Duodenal mucosa (tissue), 2 donors: ENCODE measurements around the gene RNF157.
A peak's percentile ranks its signal among the peaks of the same experiment; 100 is the strongest.

Source experiments
- H3K27ac ChIP-seq: one replicate; pipeline ENCODE4 v1.7.0; 2013; ENCODE audit warnings: low read depth, low read length
- H3K27me3 ChIP-seq, 2 donors: one replicate each; pipeline ENCODE4 v1.7.0; 2013; ENCODE audit warnings: low read length in 2 of 2, control low read depth in 1 of 2; ENCODE audit not compliant: insufficient read depth in 2 of 2, control insufficient read depth in 1 of 2
- H3K36me3 ChIP-seq, 2 donors: one replicate each; pipeline ENCODE4 v1.7.0; 2013; ENCODE audit warnings: low read length in 2 of 2, control low read depth in 1 of 2; ENCODE audit not compliant: insufficient read depth in 2 of 2, control insufficient read depth in 1 of 2
- H3K4me1 ChIP-seq, 2 donors: one replicate each; pipeline ENCODE4 v1.7.0; 2013; ENCODE audit warnings: low read length in 2 of 2, control low read depth in 1 of 2; ENCODE audit not compliant: insufficient read depth in 2 of 2, control insufficient read depth in 1 of 2
- H3K4me3 ChIP-seq, 2 donors: one replicate each; pipeline ENCODE4 v1.7.0; 2013; ENCODE audit warnings: low read length in 2 of 2, low read depth in 1 of 2
- H3K9ac ChIP-seq, 2 donors: one replicate each; pipeline ENCODE4 v1.7.0; 2013; ENCODE audit warnings: low read length in 2 of 2, low read depth in 1 of 2
- H3K9me3 ChIP-seq, 2 donors: one replicate each; pipeline ENCODE4 v1.7.0; 2013; ENCODE audit warnings: low read length in 2 of 2, control low read depth in 1 of 2; ENCODE audit not compliant: control insufficient read depth in 1 of 2

Gene RNF157

DNA sequence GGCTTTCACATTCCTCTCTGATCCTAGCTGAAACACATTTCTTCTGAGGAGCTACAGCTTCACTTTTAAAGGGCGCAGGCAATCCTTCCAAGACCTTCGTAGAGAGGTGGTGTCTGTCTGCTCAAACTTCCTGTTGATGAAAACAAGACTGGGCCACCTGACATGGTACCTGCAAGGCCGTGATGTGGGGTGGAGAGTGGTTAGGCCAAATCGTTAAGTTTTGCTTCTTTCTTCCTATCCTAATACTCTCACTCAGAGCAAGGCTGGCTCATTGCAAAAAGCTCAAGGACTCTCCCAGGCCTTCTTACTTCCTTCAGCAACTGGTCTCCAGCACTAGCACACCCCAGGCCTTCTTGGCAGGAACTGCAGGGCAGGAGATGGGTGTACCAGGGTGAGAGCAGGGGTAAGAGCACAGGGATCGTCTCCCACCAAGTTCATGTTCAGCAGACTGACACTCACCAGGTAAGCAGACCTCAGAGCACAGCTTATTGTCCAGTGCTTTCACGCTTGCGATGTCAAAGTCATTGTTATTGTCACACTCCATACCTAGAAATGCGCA lies 88.3 kb downstream of the RNF157 start:
- Histone ChIP-seq H3K9me3 (no peaks in the 10 kb centered on the region), H3K27ac (no peak overlapping the region), H3K9ac (no peak overlapping the region), H3K4me1 (no peaks in the 10 kb centered on the region), H3K4me3 (no peak overlapping the region), H3K36me3 (peaks cover 8 to 43% of the 10 kb centered on the region in 2 donors), H3K27me3 (no peaks in the 10 kb centered on the region)

DNA sequence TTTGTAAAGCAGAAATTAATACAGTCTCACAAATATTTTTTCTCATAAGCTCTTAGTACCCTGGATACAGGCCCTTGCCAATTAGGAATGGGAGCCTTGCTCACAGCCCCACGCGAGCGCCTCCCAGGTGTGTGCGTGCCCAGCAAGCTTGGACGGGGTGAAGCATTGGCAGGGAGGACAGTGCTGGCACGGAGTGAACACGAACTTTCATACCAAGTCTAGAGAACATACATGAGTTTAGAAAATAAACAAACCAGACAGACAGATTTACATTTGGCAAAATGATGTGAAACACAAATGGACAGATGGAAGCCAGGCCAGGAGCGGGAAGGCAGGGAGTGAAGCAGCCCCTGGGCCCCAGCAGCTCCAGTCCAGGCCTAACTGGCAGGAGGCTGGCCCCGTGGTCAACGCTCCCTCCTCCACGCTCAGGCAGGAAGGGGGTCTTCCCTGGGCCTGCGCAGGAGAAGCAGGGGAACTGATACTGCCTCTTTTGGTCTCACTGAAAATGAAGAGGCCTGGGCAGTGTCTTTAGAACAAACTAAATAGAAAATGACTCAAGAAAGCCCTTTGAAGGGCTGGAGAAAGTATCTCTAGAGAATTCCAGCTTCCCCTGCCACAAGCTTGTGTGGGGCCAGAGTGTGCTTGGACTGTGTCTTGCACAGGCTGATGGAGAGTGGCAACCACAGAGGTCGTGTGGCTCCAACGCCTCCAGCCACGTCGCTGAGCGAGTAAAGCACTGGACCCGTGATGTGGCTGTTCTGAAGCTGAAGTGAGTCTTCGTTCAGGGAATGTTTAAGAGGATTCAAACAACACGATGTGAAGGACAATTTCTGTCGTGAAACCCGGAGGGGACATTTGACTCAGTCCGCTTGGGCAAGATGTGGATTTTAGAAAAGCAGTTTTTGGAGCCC lies 89.3 kb downstream of the RNF157 start:
- peaks cover 1 to 2% of the 10 kb centered on the region in 2 donors for H3K4me1 ChIP-seq
- no peak overlapping the region for H3K27ac ChIP-seq
- H3K9ac ChIP-seq = no peak overlapping the region
- peaks cover 8 to 48% of the 10 kb centered on the region in 2 donors for H3K36me3 ChIP-seq
- no peaks in the 10 kb centered on the region for H3K27me3 ChIP-seq
- no peak overlapping the region for H3K4me3 ChIP-seq
- no peaks in the 10 kb centered on the region for H3K9me3 ChIP-seq

DNA sequence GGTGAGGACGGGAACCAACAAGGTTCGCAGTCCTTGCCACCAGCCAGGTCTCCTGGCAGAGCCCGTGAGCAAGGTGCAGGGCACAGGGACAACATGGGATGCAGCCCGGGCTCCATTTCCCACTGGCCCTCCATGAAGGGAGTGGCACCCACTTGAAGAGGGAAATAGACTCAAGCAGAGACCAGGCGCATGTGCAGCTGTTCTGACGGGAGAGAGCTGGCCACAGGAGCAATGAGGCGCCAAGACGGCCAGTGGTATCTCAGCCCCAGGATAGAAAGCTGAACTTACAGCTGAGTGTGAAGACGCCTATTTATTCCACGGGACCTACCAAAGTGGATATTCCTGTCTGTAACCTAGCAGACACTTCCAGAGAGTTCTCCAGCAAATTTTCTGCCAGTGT lies 91.1 kb downstream of the RNF157 start:
- no peaks in the 10 kb centered on the region for H3K9me3 ChIP-seq
- H3K9ac ChIP-seq = no peak overlapping the region
- no peak overlapping the region for H3K27ac ChIP-seq
- no peaks in the 10 kb centered on the region for H3K27me3 ChIP-seq
- H3K36me3 ChIP-seq = peaks cover 2 to 39% of the 10 kb centered on the region in 2 donors
- H3K4me1 ChIP-seq = peaks cover 7 to 13% of the 10 kb centered on the region in 2 donors
- H3K4me3 ChIP-seq = no peak overlapping the region

DNA sequence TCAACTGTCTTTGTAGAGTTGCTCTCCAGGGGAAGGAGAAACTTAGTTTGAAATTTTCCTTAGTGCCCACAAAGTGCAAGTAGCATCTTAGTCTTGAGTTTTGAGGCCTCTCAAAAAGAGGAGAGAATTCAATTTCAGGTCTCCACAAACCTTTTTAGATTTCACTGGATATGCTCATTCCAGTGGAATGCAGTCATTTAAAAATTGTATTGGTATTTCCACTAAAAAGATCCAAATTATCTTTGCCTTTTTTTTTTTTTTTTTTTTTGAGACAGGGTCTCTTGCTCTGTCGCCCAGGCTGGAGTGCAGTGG lies 92.3 kb downstream of the RNF157 start:
- Histone ChIP-seq H3K4me1 (peaks cover 7 to 16% of the 10 kb centered on the region in 2 donors), H3K27me3 (no peaks in the 10 kb centered on the region), H3K9me3 (no peaks in the 10 kb centered on the region), H3K36me3 (peaks cover 0 to 33% of the 10 kb centered on the region in 2 donors), H3K4me3 (no peak overlapping the region), H3K27ac (no peak overlapping the region), H3K9ac (no peak overlapping the region)

DNA sequence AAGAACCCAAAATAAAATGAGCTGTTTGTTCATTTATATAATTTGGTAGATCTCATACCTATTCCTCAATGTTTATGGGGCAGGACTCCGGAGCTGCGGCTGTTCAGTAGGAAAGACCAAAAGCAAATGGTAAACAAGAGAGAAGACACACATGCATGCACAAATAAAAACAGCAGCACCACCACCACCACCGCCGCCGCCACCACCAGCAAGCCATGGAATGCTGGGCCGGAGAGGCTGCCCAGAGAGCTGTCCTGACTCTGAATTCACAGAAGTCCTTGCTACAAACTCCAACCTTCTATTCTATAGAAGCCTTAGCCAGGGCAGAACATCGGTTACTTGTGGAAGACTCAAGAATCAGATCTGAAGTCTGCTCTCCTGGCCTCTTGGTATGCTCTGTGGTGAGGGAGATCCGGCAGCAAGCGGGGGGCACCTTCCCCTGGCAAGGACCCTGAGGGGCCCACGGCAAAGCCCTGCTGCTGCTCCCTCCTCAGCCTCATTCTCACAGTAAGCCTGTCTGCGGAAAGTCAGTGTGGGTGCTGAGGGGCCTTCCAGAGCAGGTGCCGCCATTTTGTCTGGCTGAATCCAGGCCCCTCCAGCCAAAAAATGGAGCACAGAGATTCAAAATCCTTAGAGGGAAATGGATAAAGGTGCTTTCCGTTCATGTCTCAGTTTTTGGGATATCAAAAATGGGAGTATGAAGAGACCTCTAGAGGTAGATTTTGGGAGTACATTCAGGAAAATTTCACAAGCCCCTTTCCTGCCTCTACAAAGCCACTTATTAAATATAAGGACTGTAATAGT lies 92.9 kb downstream of the RNF157 start:
- H3K9me3 ChIP-seq = no peaks in the 10 kb centered on the region
- H3K27me3 ChIP-seq = no peaks in the 10 kb centered on the region
- no peak overlapping the region for H3K9ac ChIP-seq
- peaks cover 0 to 33% of the 10 kb centered on the region in 2 donors for H3K36me3 ChIP-seq
- H3K27ac ChIP-seq = no peak overlapping the region
- H3K4me3 ChIP-seq = no peak overlapping the region
- H3K4me1 ChIP-seq = peaks cover 7 to 16% of the 10 kb centered on the region in 2 donors

DNA sequence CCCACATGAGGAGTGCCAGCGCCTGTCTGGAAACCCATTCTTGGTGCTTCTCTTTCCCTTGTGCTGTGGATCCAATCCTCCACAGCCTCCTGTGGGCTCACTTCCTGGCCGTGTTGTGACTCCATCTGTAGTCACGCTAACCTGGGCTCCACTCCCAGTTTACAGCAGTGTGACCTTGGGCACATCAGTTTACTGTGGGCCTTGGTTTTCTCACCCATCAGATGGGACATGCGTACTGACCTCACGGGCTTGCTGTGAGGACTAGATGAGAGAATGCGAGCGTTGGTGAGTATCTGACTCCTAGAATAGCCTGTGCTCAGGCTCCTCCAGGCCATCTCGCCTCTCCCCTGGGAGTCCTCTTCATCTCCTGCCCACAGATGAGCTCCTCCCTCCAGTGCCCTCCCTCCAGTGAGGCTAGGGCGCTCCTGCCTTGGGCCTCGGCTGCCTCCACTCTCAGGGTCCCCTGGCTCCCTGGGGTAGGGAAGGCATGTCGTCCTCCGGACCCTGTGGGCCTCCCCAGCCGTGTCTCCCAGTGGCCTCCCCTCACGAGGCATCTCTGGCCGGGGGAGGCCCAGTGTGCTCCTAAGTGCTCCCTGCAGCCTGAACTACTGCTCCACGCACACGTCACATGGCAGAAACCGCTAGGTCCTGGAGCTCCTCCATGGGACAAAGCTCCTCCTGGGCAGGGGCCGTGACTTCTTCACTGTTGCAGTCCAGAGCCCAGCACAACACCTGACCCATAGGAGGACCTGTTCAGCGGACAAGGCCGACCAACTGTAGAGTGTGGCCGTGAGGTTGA lies 94.0 kb downstream of the RNF157 start:
- Histone ChIP-seq H3K9ac (peak overlapping the region in 1 of 2 donors; percentile 37), H3K27ac (no peak overlapping the region), H3K27me3 (no peaks in the 10 kb centered on the region), H3K9me3 (no peaks in the 10 kb centered on the region), H3K4me1 (peaks cover 14 to 21% of the 10 kb centered on the region in 2 donors), H3K36me3 (peaks cover 0 to 22% of the 10 kb centered on the region in 2 donors), H3K4me3 (no peak overlapping the region)

DNA sequence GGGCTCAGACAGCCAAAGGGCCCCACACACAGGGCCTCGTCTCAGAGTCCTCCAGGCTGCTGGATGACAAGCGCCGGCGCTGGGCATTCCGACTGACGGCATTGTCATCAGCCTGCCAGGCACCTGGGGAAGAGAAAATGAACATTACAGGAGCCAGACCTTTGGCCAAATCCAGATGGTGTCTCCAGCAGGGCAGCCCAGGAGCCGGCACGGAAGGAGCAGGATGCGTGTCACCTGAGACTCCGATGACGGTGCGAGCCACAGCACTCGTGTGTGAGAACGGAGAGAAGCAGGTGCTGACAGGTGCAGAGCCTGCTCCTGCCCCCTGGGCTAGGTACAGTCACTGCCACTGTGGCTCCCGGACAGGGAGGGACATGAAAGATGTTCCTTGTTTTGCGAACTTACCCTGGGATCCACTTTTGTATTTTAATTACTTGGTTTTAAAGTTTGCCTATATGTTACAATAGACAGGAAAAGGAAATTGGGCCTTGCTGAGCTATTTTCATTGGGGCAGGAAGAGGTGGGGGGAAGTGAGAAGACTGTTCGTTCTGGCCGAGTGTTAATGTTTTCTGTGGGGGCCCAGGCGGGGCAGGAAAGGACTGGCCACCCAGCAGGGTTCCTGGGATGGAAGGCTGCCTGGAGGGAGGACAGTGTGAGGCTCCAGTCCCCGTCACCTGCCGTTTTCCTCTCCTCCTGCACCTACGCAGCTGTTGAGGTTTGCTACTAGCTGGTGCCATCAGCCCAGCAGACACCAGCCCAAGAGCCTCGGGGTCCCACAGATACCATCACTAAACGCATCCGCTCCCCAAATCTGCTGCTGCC lies 94.9 kb downstream of the RNF157 start:
- Histone ChIP-seq H3K27me3 (peaks cover 0 to 5% of the 10 kb centered on the region in 2 donors), H3K9ac (peak overlapping the region in 1 of 2 donors; percentile 37), H3K36me3 (peaks cover 0 to 21% of the 10 kb centered on the region in 2 donors), H3K4me3 (peak overlapping the region in 1 of 2 donors; percentile 8), H3K4me1 (peaks cover 19 to 24% of the 10 kb centered on the region in 2 donors), H3K27ac (no peak overlapping the region), H3K9me3 (no peaks in the 10 kb centered on the region)

DNA sequence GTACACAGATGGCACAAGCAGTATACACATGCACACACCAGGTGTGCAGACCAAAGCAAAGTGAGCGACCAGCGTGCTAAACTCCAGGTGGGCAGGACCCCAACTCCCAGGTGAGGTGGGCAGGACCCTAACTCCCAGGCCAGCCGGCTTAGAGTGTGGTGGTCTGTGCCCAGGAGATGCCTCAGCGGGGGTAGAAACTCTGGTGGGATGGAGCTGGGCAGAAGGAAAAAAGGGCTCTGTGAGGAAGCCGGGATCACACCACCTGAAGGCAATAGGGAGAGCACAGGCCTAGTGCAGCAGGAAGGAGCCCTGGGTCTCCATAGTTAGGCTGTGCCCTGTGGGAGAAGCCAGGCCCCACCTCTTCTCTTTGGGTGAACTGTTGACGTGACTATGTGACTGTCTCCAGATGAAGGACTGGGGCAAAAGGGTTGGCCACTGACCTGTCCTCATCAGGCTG lies 97.7 kb downstream of the RNF157 start:
- Histone ChIP-seq H3K9ac (no peak overlapping the region), H3K4me1 (peaks cover 20 to 40% of the 10 kb centered on the region in 2 donors), H3K27me3 (peaks cover 8 to 28% of the 10 kb centered on the region in 2 donors), H3K36me3 (peaks cover 0 to 16% of the 10 kb centered on the region in 2 donors), H3K27ac (no peak overlapping the region), H3K9me3 (no peaks in the 10 kb centered on the region), H3K4me3 (no peak overlapping the region)

DNA sequence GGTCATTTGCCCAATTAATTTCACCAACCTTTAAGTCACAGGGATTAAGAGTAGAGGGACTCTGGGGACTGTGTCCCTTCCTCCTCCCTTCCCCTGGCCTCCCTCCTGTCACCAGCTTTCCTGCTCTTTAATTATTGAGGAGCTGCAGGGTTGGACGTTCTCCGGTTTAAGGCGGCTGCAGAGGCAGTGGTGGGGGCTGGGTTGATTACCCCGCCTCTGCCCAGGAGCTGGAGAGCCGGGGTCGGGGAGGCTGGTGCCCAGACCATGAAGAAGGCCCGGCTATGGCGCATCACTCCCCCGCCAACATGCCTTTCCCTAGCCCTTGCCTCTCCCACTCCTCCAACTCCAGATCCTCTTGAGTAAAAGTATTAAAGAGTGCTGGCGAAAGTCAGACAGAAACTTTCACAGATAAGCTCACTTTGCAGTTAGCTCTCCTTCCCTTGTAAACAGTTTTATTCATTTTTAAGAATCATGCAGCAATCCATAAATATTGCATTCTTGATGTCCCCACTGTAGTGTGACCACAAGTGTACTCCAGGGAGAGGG lies 98.2 kb downstream of the RNF157 start:
- peaks cover 0 to 16% of the 10 kb centered on the region in 2 donors for H3K36me3 ChIP-seq
- no peak overlapping the region for H3K9ac ChIP-seq
- H3K4me1 ChIP-seq = peaks cover 20 to 40% of the 10 kb centered on the region in 2 donors

More for the DNA sequence above, 98.2 kb downstream of the RNF157 start:
- Histone ChIP-seq H3K4me3 (peak overlapping the region in 1 of 2 donors; percentile 60), H3K27ac (no peak overlapping the region), H3K27me3 (peaks cover 8 to 28% of the 10 kb centered on the region in 2 donors), H3K9me3 (no peaks in the 10 kb centered on the region)
